Gastrocnemius medialis (tissue), 4 donors: ENCODE results near the gene RIMS4. TPM values are rescaled to one million over a fixed set of nuclear protein-coding genes. Genes with fewer than 3 reads are reported as not detected.

Experiments
- ATAC-seq, 2 donors: fragments of 150-250 bp; one replicate each; pipeline ENCODE4 v1.9.1; 2016
- DNase-seq, 2 donors: peaks; one replicate each; pipeline ENCODE4 v3.0.0-alpha.2; 2019
- H3K27ac ChIP-seq, 4 donors: fragments of 200-600 bp; sonication (generic); 1 replicate in 1 of 4; 2 replicates in 3 of 4; pipeline ENCODE4 v1.5.1; 2016 to 2018; ENCODE audit warnings: mild to moderate bottlenecking in 2 of 4, moderate library complexity in 1 of 4
- H3K27me3 ChIP-seq, 3 donors: fragments of 200-600 bp; sonication (generic) in 2 of 3; 1 replicate in 1 of 3; 2 replicates in 2 of 3; pipeline versions ENCODE4 v1.5.1 to v1.6.0; 2016 to 2019; ENCODE audit warnings: mild to moderate bottlenecking in 1 of 3, moderate library complexity in 1 of 3
- H3K36me3 ChIP-seq, 2 donors: fragments of 200-600 bp; sonication (generic) in 1 of 2; one replicate each; pipeline ENCODE4 v1.5.1; 2017 to 2018
- H3K4me1 ChIP-seq, 2 donors: fragments of 200-600 bp; sonication (generic) in 1 of 2; one replicate each; pipeline ENCODE4 v1.5.1; 2016 to 2017; ENCODE audit warnings: mild to moderate bottlenecking in 2 of 2
- H3K4me3 ChIP-seq, 4 donors: fragments of 200-600 bp; sonication (generic) in 3 of 4; 1 replicate in 1 of 4; 2 replicates in 3 of 4; pipeline ENCODE4 v1.5.1; 2016 to 2019; ENCODE audit warnings: mild to moderate bottlenecking in 2 of 4
- H3K9me3 ChIP-seq, 3 donors: fragments of 200-600 bp; sonication (generic) in 2 of 3; 1 replicate in 1 of 3; 2 replicates in 2 of 3; pipeline ENCODE4 v1.5.1; 2016 to 2019
- POLR2A ChIP-seq, 2 donors: fragments of 450-650 bp; IDR thresholded peaks; one replicate each; pipeline ENCODE4 v1.6.1; 2017; ENCODE audit warnings: antibody characterized with exemption in 2 of 2, mild to moderate bottlenecking in 2 of 2, moderate library complexity in 2 of 2
- in situ Hi-C, 4 donors: fragments of 200-750 bp; cut with MboI; loops; one replicate each; pipeline versions ENCODE4 v1.15.0 to v1.8.0; 2017; ENCODE audit warnings: low sequenced_read_pairs in 4 of 4
- intact Hi-C: fragments of 100-400 bp; cut with DNase I; formaldehyde crosslinking; loops from one replicate; pipeline ENCODE4 v1.15.1; 2023; ENCODE audit warnings: low total_unique reads
- total RNA-seq, 4 donors: library from RNA; depleted of rRNA; stranded (reverse); fragments of >200 nt; gene quantifications; one replicate each; pipeline versions ENCODE4 v1.1.0 to v1.2.3, GENCODE V29; 2016
- TF ChIP-seq, protein P1 (sequence below), 5 experiments: fragments of 450-650 bp in 3 of 5; fragments of 200-600 bp in 2 of 5; sonication (generic) in 2 of 5; IDR thresholded peaks in 4 of 5; conservative IDR thresholded peaks in 1 of 5; 1 replicate in 4 of 5; 2 replicates in 1 of 5; pipeline ENCODE4 v1.5.1; 2016 to 2019; ENCODE audit warnings: antibody characterized with exemption in 5 of 5, mild to moderate bottlenecking in 3 of 5, moderate library complexity in 3 of 5

The RIMS4 gene
- total RNA-seq, 4 donors from 2014 or later = 0.13 to 0.41 TPM; not detected in 2

DNA sequence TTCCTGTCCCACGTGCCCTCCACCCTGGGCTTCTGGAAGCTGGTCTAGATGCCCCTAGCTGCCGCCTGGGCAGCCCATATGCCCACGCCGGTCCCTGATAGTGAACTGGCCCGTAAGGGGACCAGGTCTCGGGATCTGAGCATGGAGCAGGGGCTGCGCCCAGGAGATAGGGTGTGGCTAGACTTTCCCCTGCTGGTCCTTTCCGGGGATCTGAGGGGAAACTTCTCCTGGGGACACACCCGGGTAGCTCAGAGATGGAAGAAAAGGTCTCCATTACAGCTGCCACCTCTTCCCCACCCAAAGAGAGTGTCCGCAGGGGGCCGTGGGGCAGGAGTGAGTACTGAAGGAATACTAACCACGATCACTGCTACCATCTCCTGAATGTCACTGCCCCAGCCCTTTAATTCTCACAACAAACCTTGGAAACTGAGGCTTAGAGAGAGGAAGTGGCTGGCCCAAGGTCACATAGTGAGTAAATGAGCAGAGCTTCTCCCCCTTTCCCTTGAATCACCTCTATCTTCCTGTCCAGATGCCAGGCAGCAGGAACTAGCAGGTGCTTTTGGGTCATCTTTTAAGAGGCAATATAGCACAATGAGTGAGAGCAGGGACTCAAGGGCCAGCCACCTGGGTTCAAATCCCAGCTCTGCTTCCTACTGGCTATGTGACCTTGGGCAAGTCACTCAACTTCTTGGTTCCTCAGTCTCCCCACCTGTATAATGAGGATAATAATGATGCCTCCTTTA lies 107.0 kb downstream of the RIMS4 start:
- no peak overlapping the region for H3K4me3 ChIP-seq
- intact Hi-C loops (no loop called here), in situ Hi-C loops (no loop called here)
- no peaks in the 10 kb centered on the region for H3K9me3 ChIP-seq
- DNase-seq (no peak), ATAC-seq (peak; percentile 27 to 35)
- no peaks in the 10 kb centered on the region for H3K36me3 ChIP-seq
- H3K4me1 ChIP-seq = peaks cover 40 to 46% of the 10 kb centered on the region in 2 donors
- peak overlapping the region; percentile 71 to 84 (median 76) for H3K27ac ChIP-seq
- no peaks in the 10 kb centered on the region for H3K27me3 ChIP-seq
- no peak for TF ChIP-seq POLR2A (IDR thresholded peaks at IDR 0.05)
- TF ChIP-seq, protein P1, sequence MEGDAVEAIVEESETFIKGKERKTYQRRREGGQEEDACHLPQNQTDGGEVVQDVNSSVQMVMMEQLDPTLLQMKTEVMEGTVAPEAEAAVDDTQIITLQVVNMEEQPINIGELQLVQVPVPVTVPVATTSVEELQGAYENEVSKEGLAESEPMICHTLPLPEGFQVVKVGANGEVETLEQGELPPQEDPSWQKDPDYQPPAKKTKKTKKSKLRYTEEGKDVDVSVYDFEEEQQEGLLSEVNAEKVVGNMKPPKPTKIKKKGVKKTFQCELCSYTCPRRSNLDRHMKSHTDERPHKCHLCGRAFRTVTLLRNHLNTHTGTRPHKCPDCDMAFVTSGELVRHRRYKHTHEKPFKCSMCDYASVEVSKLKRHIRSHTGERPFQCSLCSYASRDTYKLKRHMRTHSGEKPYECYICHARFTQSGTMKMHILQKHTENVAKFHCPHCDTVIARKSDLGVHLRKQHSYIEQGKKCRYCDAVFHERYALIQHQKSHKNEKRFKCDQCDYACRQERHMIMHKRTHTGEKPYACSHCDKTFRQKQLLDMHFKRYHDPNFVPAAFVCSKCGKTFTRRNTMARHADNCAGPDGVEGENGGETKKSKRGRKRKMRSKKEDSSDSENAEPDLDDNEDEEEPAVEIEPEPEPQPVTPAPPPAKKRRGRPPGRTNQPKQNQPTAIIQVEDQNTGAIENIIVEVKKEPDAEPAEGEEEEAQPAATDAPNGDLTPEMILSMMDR (IDR thresholded peaks at IDR 0.05 in 4 of 5, conservative IDR thresholded peaks at IDR 0.05 in 1 of 5) = no peak

DNA sequence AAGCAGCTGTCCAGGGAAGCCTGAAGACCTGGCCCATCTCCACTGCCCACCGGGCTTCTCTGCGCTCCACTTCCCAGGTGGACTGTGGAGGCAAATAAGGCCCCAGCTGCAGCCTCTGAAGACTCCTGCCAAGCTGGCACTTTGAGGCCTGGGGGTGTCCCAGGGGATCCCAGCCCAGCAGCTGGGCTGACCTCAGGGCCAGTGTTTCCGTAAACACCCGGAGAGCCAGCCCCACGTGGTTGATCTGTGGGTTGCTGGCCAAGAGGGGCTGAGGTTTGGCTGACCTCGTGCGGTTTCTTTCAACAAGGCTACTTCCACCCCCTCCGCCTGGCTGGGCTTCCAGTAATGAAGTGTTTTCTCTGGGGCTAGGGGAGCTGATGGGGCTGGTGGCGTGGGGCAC lies 107.6 kb downstream of the RIMS4 start:
- H3K36me3 ChIP-seq = no peaks in the 10 kb centered on the region
- no peaks in the 10 kb centered on the region for H3K27me3 ChIP-seq
- in situ Hi-C loops = no loop called here
- H3K4me3 ChIP-seq = no peak overlapping the region
- H3K9me3 ChIP-seq = no peaks in the 10 kb centered on the region
- intact Hi-C loops = no loop called here
- peaks cover 40 to 46% of the 10 kb centered on the region in 2 donors for H3K4me1 ChIP-seq
- DNase-seq (peak; percentile 76 to 88), ATAC-seq (peak; percentile 76 to 84)
- peak overlapping the region; percentile 71 to 84 (median 76) for H3K27ac ChIP-seq
- TF ChIP-seq POLR2A (IDR thresholded peaks at IDR 0.05) = no peak
- TF ChIP-seq, protein P1 (IDR thresholded peaks at IDR 0.05 in 4 of 5, conservative IDR thresholded peaks at IDR 0.05 in 1 of 5) = no peak

DNA sequence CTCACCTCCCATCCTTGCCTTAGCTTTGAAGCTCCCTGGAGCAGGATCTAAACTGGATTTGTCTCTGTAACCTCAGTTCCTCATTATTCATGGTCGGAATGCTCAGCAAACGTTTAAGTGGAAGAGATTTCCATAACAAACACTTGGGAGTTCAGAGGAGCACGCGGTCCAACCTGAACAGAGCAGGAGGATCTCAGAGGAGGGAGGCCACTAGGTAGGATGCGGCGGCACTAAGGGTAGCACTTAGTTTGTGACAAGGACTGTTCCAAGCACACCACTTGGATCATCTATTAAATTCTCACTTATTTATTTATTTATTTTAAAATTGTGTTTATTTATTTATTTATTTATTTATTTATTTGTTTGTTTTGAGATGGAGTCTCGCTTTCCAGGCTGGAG lies 108.5 kb downstream of the RIMS4 start:
- Histone ChIP-seq H3K9me3 (no peaks in the 10 kb centered on the region), H3K4me3 (no peak overlapping the region), H3K27ac (peak overlapping the region; percentile 71 to 84 (median 76)), H3K36me3 (no peaks in the 10 kb centered on the region), H3K27me3 (no peaks in the 10 kb centered on the region), H3K4me1 (peaks cover 40 to 44% of the 10 kb centered on the region in 2 donors)
- DNase-seq = no peak
- intact Hi-C loops = no loop called here
- ATAC-seq = no peak
- in situ Hi-C loops = no loop called here
- TF ChIP-seq, protein P1 (IDR thresholded peaks at IDR 0.05 in 4 of 5, conservative IDR thresholded peaks at IDR 0.05 in 1 of 5) = no peak
- no peak for TF ChIP-seq POLR2A (IDR thresholded peaks at IDR 0.05)

Other genes with a start within 250 kb of the RIMS4 start
- 100 to 1,000 TPM in 2 of 4 donors, 10 to 100 TPM in 2; 72.9 to 153 (median 100) TPM for gene PKIG, start 228.0 kb downstream of the RIMS4 start, total RNA-seq
- gene ADA, start 158.8 kb downstream of the RIMS4 start, total RNA-seq = 1 to 10 TPM; 2.2 to 5.1 (median 3.0) TPM
- 10 to 100 TPM; 16.4 to 65.3 (median 45.7) TPM for gene CCN5, start 95.2 kb downstream of the RIMS4 start, total RNA-seq
- gene KCNK15, start 64.7 kb downstream of the RIMS4 start, total RNA-seq = under 1 TPM in 1 of 4 donors, not detected in 3; 0.20 TPM
- gene YWHAB, start 75.2 kb upstream of the RIMS4 start, total RNA-seq = 10 to 100 TPM; 73.2 to 77.9 (median 75.2) TPM
- 1 to 10 TPM in 1 of 4 donors, under 1 TPM in 3; 0.22 to 3.8 (median 0.54) TPM for gene PABPC1L, start 99.5 kb upstream of the RIMS4 start, total RNA-seq
- gene TOMM34, start 149.9 kb upstream of the RIMS4 start, total RNA-seq = 10 to 100 TPM in 3 of 4 donors, 1 to 10 TPM in 1; 9.8 to 19.2 (median 17.0) TPM
- 1 to 10 TPM; 4.5 to 6.4 (median 5.5) TPM for gene STK4, start 156.0 kb upstream of the RIMS4 start, total RNA-seq